Body of pancreas (tissue), 4 donors: Measurements from ENCODE around the gene KIAA1671. TPM values are rescaled to one million over a fixed set of nuclear protein-coding genes. Genes with fewer than 3 reads are reported as not detected.

Source experiments
- ATAC-seq: fragments of 150-250 bp; one replicate; pipeline ENCODE4 v1.9.1; 2016
- DNase-seq, 4 donors: peaks; one replicate each; pipeline ENCODE4 v3.0.0-alpha.2; 2019
- H3K27ac ChIP-seq, 4 donors: fragments of 200-600 bp; sonication (generic); 1 replicate in 3 of 4; 2 replicates in 1 of 4; pipeline versions ENCODE4 v1.5.1 to v1.6.1; 2016 to 2019; ENCODE audit warnings: mild to moderate bottlenecking in 1 of 4, mixed read lengths in 1 of 4, moderate library complexity in 1 of 4
- H3K27me3 ChIP-seq, 2 donors: fragments of 200-600 bp; sonication (generic); one replicate each; pipeline ENCODE4 v1.6.0; 2016; ENCODE audit warnings: mild to moderate bottlenecking in 1 of 2
- H3K36me3 ChIP-seq, 2 donors: fragments of 200-600 bp; sonication (generic); replicated peaks in 1 of 2; 2 replicates each; pipeline ENCODE4 v1.5.1; 2016; ENCODE audit warnings: low read depth in 2 of 2; ENCODE audit not compliant: insufficient read depth in 1 of 2
- H3K4me1 ChIP-seq: fragments of 200-600 bp; sonication (generic); one replicate; pipeline ENCODE4 v1.6.0; 2016
- H3K4me3 ChIP-seq, 2 donors: fragments of 200-600 bp; sonication (generic); 1 replicate in 1 of 2; 2 replicates in 1 of 2; pipeline ENCODE4 v1.5.1; 2016 to 2019
- H3K9me3 ChIP-seq, 3 donors: fragments of 200-600 bp; sonication (generic); 1 replicate in 2 of 3; 2 replicates in 1 of 3; pipeline ENCODE4 v1.5.1; 2016
- POLR2A ChIP-seq, 3 donors: fragments of 450-650 bp; IDR thresholded peaks; one replicate each; pipeline ENCODE4 v1.6.1; 2016; ENCODE audit warnings: antibody characterized with exemption in 3 of 3, mild to moderate bottlenecking in 2 of 3
- WGBS, 2 donors: methylation state at CpG; one replicate each; pipeline ENCODE4 v1.1.5; 2017; 5-methylcytosine and 5-hydroxymethylcytosine counted together
- intact Hi-C: fragments of 100-400 bp; cut with DNase I; formaldehyde crosslinking; loops from one replicate; pipeline ENCODE4 v1.15.1; 2023
- total RNA-seq, 2 donors: library from RNA; depleted of rRNA; stranded (reverse); fragments of >200 nt; gene quantifications; one replicate each; pipeline ENCODE4 v1.1.0, GENCODE V29; 2016
- TF ChIP-seq, protein P1 (sequence below), 7 experiments: fragments of 450-650 bp in 4 of 7; fragments of 200-600 bp in 3 of 7; sonication (generic) in 3 of 7; IDR thresholded peaks; one replicate each; pipeline ENCODE4 v1.5.1; 2016 to 2019; ENCODE audit warnings: antibody characterized with exemption in 7 of 7

KIAA1671 gene
- total RNA-seq, 2 donors from 2014 or later = 24.9 to 79.8 TPM

DNA sequence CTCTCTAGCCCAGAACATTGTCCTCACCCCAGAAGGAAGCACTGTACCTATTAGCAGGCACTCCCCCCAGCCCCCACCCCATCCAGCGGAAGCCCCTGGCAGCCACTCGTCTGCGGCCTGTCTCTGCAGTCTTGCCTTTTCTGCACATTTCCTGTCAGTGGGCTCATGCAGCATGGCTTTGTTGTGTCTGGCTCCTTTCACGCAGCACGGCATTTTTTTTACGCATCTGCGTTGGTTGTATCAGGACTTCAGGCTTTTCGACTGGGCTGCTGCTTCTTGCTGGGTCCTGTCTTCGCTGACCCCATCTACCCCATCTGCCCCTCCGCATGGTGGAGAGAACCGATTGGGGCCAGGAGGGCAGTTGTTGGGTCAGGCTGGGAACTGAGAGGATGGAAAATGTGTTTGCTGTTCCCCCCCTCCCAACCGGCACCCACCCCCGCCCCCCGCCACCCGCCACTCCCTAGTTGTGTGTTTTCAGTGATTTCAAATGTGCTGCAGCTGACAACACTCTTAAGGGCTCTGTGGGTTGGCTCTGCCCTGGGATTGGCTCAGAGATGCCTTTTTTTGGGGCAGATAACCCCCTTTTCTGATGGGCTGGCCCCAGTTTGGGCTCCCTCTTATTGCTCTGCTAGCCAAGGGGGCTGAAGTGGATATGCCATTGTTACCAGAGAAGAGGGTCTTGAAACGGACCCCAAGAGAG lies 110.0 kb downstream of the KIAA1671 start:
- Histone ChIP-seq H3K27ac (no peak overlapping the region), H3K36me3 (no peaks in the 10 kb centered on the region), H3K9me3 (no peaks in the 10 kb centered on the region), H3K27me3 (no peaks in the 10 kb centered on the region), H3K4me3 (no peak overlapping the region), H3K4me1 (no peaks in the 10 kb centered on the region)
- ATAC-seq = no peak
- DNase-seq = peak in 1 of 4 donors; percentile 25
- WGBS, 2 donors = 71 to 88% methylated on average over 14 to 16 of the region's 16 CpGs
- TF ChIP-seq, protein P1, sequence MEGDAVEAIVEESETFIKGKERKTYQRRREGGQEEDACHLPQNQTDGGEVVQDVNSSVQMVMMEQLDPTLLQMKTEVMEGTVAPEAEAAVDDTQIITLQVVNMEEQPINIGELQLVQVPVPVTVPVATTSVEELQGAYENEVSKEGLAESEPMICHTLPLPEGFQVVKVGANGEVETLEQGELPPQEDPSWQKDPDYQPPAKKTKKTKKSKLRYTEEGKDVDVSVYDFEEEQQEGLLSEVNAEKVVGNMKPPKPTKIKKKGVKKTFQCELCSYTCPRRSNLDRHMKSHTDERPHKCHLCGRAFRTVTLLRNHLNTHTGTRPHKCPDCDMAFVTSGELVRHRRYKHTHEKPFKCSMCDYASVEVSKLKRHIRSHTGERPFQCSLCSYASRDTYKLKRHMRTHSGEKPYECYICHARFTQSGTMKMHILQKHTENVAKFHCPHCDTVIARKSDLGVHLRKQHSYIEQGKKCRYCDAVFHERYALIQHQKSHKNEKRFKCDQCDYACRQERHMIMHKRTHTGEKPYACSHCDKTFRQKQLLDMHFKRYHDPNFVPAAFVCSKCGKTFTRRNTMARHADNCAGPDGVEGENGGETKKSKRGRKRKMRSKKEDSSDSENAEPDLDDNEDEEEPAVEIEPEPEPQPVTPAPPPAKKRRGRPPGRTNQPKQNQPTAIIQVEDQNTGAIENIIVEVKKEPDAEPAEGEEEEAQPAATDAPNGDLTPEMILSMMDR (IDR thresholded peaks at IDR 0.05) = no peak
- no peak for TF ChIP-seq POLR2A (IDR thresholded peaks at IDR 0.05)
- intact Hi-C loops = no loop called here

DNA sequence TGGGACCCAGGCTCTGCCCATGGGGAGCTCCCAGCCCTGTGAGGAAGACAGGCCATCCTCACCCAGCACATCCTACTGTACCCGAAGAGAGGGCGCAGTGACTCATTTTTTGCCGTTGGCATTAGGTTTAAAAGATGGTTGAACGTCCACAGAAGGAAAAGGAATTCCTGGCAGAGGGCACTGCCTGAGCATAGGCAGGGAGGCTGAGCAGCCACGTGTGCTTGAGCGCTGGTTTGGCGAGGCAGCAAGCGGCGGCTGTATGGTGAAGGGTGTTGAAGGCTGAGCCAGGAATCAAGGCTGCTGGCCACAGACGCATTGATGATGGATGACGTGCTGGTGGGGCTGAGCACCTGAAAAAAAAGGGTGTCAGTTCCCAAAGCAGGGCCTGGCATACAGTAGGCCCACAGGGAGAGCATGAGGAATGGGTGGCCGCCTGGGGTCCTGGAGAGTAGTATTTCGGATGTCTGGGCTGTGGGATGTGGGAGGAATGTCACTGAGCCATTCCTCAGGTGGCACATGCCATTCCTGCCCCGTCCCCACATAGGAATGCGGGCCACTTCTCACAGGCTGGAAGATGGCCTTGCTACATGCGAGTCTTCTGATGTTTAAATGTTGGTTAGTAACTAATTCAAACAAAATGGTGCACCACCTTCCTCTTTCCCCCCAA lies 112.5 kb downstream of the KIAA1671 start:
- no peaks in the 10 kb centered on the region for H3K27me3 ChIP-seq
- H3K27ac ChIP-seq = no peak overlapping the region
- 79 to 81% methylated on average over 16 of the region's 16 CpGs for WGBS, 2 donors
- no peak overlapping the region for H3K4me3 ChIP-seq
- no peaks in the 10 kb centered on the region for H3K9me3 ChIP-seq
- no peaks in the 10 kb centered on the region for H3K4me1 ChIP-seq
- ATAC-seq (no peak), DNase-seq (no peak)
- intact Hi-C loops = no loop called here
- H3K36me3 ChIP-seq = no peaks in the 10 kb centered on the region
- TF ChIP-seq, protein P1 (IDR thresholded peaks at IDR 0.05) = no peak
- no peak for TF ChIP-seq POLR2A (IDR thresholded peaks at IDR 0.05)

DNA sequence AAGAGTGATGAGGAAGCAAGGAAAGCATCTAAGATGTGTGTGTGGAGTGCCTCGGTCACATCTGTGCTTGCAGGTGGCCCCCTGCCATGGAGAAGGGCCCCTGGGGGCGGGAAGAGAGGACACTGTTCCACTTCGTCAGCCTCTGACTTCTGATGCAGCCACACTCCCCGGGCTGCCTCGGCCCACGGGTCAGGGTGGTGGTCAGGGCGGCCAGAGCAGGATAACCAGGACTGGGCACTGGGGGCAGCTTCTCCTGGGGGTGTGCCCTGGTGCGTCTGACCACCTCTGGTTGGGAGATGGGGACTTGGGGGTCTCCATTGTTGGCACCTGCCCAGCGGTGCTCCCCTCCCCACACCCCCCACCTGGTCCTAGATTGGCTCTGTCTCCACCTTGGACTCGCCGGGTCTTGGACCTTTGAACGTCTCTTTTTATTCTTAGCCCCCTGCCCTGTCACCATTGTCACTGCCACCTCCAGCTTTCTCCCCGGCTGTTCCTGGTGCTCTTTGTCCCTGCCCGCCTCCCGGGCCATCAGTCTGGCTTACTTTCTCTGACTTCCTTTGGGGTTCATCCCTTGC lies 114.4 kb downstream of the KIAA1671 start:
- no peaks in the 10 kb centered on the region for H3K36me3 ChIP-seq
- no peaks in the 10 kb centered on the region for H3K27me3 ChIP-seq
- no peak for DNase-seq
- H3K4me1 ChIP-seq = no peaks in the 10 kb centered on the region
- H3K4me3 ChIP-seq = no peak overlapping the region
- TF ChIP-seq, protein P1 (IDR thresholded peaks at IDR 0.05) = no peak
- TF ChIP-seq POLR2A (IDR thresholded peaks at IDR 0.05) = no peak
- H3K9me3 ChIP-seq = no peaks in the 10 kb centered on the region
- ATAC-seq = no peak
- H3K27ac ChIP-seq = no peak overlapping the region
- intact Hi-C loops = no loop called here
- WGBS, 2 donors = 91% methylated on average over 12 to 15 of the region's 15 CpGs

DNA sequence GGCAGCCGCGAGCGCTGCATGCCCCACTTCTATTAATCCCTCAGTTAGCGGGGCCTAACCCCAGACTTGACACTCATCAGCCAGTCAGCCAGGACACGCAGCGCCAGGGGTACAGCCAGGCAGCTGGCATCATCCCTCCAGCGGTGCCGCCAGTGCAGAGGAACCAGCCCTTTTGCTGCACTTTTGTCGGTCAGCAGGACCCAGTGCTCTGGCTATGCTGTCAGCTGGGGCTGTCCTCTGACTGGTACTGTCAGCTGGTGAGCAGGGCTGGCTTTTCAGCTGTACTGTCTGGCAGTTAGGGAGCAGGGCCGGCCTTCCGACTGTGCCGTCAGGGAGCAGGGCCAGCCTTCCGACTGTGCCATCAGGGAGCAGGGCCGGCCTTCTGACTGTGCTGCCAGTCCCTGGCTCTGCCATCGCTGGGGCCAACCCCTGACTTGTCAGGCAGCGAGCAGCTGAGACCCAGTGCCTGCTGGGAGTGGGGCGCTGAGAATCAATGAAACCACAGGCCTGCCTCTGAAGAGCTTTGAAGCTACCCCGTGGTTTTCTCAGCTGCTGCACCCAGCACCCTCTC lies 115.4 kb downstream of the KIAA1671 start:
- DNase-seq (peak in 2 of 4 donors; percentile 20 to 26), ATAC-seq (no peak)
- no peak overlapping the region for H3K27ac ChIP-seq
- TF ChIP-seq, protein P1 (IDR thresholded peaks at IDR 0.05) = no peak
- no peak for TF ChIP-seq POLR2A (IDR thresholded peaks at IDR 0.05)
- H3K4me3 ChIP-seq = no peak overlapping the region
- WGBS, 2 donors = 84 to 91% methylated on average over 14 to 16 of the region's 18 CpGs
- intact Hi-C loops = no loop called here
- H3K4me1 ChIP-seq = no peaks in the 10 kb centered on the region
- no peaks in the 10 kb centered on the region for H3K27me3 ChIP-seq
- H3K36me3 ChIP-seq = no peaks in the 10 kb centered on the region
- no peaks in the 10 kb centered on the region for H3K9me3 ChIP-seq
